Measurements from ENCODE around the gene FAN1.
"Not testable (repeated sequence)": the region's sequence is repeated elsewhere in the genome, so short reads cannot be mapped to it uniquely, and the experiment has no call there.

Gene FAN1

GRCh38 chr15:30882849-30883433 lies 20.8 kb upstream of the FAN1 start:
- TF ChIP-seq CTCF (IDR thresholded peaks at IDR 0.05; ENCODE audit: extremely low read depth, missing control alignments) = no peak
- DNase-seq (ENCODE audit: low spot score) = no peak

GRCh38 chr15:30883666-30884065 lies 20.0 kb upstream of the FAN1 start:
- not testable (repeated sequence) for DNase-seq (ENCODE audit: low spot score)

GRCh38 chr15:30885814-30886213 lies 17.9 kb upstream of the FAN1 start:
- TF ChIP-seq CTCF (IDR thresholded peaks at IDR 0.05; ENCODE audit: extremely low read depth, missing control alignments) = no peak
- no peak for DNase-seq (ENCODE audit: low spot score)

- DNase-seq (ENCODE audit: low spot score) = no peak
- no peak for TF ChIP-seq CTCF (IDR thresholded peaks at IDR 0.05; ENCODE audit: extremely low read depth, missing control alignments)
Measured at GRCh38 chr15:30889196-30889595, 14.5 kb upstream of the FAN1 start.

GRCh38 chr15:30895461-30896210 lies 8.1 kb upstream of the FAN1 start:
- no peak for DNase-seq (ENCODE audit: low spot score)
- no peak for TF ChIP-seq CTCF (IDR thresholded peaks at IDR 0.05; ENCODE audit: extremely low read depth, missing control alignments)

GRCh38 chr15:30896211-30896606 lies 7.5 kb upstream of the FAN1 start:
- no peak for DNase-seq (ENCODE audit: low spot score)
- no peak for TF ChIP-seq CTCF (IDR thresholded peaks at IDR 0.05; ENCODE audit: extremely low read depth, missing control alignments)

- no peak for DNase-seq (ENCODE audit: low spot score)
- no peak for TF ChIP-seq CTCF (IDR thresholded peaks at IDR 0.05; ENCODE audit: extremely low read depth, missing control alignments)
Measured at GRCh38 chr15:30901889-30902288, 1.8 kb upstream of the FAN1 start.

GRCh38 chr15:30904812-30905211 lies 1.1 kb downstream of the FAN1 start:
- no peak for DNase-seq (ENCODE audit: low spot score)
- TF ChIP-seq CTCF (IDR thresholded peaks at IDR 0.05; ENCODE audit: extremely low read depth, missing control alignments) = no peak

Measured in GM20000 (cell line).